ENCODE results near the gene GGNBP2. TPM values are rescaled to one million over a fixed set of nuclear protein-coding genes. Genes with fewer than 3 reads are reported as not detected.

GGNBP2 gene
- total and polyA plus RNA-seq, 8 donors = 15.8 to 161 (median 39.5) TPM

DNA sequence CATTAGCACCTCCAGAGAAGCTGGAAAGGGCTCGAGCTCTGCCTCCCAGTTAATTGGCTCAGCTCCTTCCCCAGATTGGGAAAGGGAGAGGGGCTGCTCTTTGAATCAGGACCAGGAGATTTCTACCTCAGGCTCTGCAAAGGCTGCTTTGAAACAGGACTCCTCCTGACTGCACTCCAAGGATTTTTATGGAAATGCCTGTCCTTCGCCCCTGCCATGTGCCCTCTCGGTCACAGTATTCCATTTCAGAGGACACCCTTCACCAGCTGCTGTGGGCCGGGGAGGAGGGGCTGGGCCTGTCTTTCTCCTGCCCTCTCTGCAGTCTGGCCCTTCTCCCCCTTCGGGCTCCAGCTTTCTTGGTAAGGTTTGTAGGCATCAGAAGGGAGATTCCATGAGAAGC lies 70.2 kb downstream of the GGNBP2 start:
- no peaks in the 10 kb centered on the region for H3K36me3 ChIP-seq
- no peak overlapping the region for H3K27ac ChIP-seq
- peaks cover 0 to 60% (median 0%) of the 10 kb centered on the region in 3 donors for H3K27me3 ChIP-seq
- no peak for DNase-seq
- no peaks in the 10 kb centered on the region for H3K9me3 ChIP-seq
- no peaks in the 10 kb centered on the region for H3K4me1 ChIP-seq
- intact Hi-C loops (cut with DNase I; ENCODE audit: low total_unique reads) = loop anchor here (10.0 kb wide), 1 partner anchor 340 kb away; no protein-coding TSS in a partner anchor
- TF ChIP-seq EP300 (IDR thresholded peaks at IDR 0.05) (no peak), POLR2A (IDR thresholded peaks at IDR 0.05) (no peak), POLR2AphosphoS5 (IDR thresholded peaks at IDR 0.05) (no peak)
- TF ChIP-seq, protein P1, sequence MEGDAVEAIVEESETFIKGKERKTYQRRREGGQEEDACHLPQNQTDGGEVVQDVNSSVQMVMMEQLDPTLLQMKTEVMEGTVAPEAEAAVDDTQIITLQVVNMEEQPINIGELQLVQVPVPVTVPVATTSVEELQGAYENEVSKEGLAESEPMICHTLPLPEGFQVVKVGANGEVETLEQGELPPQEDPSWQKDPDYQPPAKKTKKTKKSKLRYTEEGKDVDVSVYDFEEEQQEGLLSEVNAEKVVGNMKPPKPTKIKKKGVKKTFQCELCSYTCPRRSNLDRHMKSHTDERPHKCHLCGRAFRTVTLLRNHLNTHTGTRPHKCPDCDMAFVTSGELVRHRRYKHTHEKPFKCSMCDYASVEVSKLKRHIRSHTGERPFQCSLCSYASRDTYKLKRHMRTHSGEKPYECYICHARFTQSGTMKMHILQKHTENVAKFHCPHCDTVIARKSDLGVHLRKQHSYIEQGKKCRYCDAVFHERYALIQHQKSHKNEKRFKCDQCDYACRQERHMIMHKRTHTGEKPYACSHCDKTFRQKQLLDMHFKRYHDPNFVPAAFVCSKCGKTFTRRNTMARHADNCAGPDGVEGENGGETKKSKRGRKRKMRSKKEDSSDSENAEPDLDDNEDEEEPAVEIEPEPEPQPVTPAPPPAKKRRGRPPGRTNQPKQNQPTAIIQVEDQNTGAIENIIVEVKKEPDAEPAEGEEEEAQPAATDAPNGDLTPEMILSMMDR (IDR thresholded peaks at IDR 0.05) = no peak
- no peak overlapping the region for H3K4me3 ChIP-seq
- 29 to 48% (median 35%) methylated on average over 5 of the region's 5 CpGs for WGBS, 5 donors

GRCh38 chr17:36616061-36617029 lies 71.6 kb downstream of the GGNBP2 start:
- 77 to 90% (median 84%) methylated on average over 10 to 16 of the region's 16 CpGs for WGBS, 5 donors
- Histone ChIP-seq H3K27me3 (peaks cover 0 to 65% (median 0%) of the 10 kb centered on the region in 3 donors), H3K27ac (no peak overlapping the region), H3K9me3 (no peaks in the 10 kb centered on the region), H3K4me1 (no peaks in the 10 kb centered on the region), H3K4me3 (no peak overlapping the region), H3K36me3 (no peaks in the 10 kb centered on the region)
- no peak for DNase-seq
- TF ChIP-seq EP300 (IDR thresholded peaks at IDR 0.05) (no peak), POLR2A (IDR thresholded peaks at IDR 0.05) (no peak), POLR2AphosphoS5 (IDR thresholded peaks at IDR 0.05) (no peak)
- TF ChIP-seq, protein P1 (IDR thresholded peaks at IDR 0.05) = no peak
- intact Hi-C loops (cut with DNase I; ENCODE audit: low total_unique reads) = loop anchor here (10.0 kb wide), 1 partner anchor 338 kb away; no protein-coding TSS in a partner anchor

DNA sequence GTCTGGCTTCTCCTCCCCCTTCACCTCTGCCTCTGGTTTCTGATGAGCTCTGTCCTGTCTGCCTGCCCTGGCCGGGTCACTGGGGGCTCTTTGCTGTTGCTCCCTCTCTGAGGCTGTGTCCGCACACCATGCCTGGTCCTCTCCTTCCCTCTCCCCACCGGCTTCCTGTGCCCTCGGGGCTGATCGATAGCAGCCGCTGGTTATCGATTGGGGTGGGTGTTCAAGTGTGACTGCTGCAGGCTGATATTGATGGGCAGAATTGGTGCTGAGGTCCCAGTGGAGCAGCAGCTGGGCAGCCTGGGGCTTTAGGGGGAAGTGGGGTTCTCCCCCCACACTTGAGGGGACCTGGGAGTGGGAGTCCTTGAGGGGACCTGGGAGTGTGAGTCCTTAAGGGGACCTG lies 73.1 kb downstream of the GGNBP2 start:
- Histone ChIP-seq H3K9me3 (no peaks in the 10 kb centered on the region), H3K4me1 (no peaks in the 10 kb centered on the region), H3K27ac (no peak overlapping the region), H3K4me3 (no peak overlapping the region), H3K27me3 (peaks cover 0 to 64% (median 0%) of the 10 kb centered on the region in 3 donors), H3K36me3 (no peaks in the 10 kb centered on the region)
- TF ChIP-seq POLR2A (IDR thresholded peaks at IDR 0.05) = no peak
- TF ChIP-seq POLR2AphosphoS5 (IDR thresholded peaks at IDR 0.05) = no peak
- TF ChIP-seq, protein P1 (IDR thresholded peaks at IDR 0.05) = no peak
- TF ChIP-seq EP300 (IDR thresholded peaks at IDR 0.05) = no peak
- intact Hi-C loops (cut with DNase I; ENCODE audit: low total_unique reads) = loop anchor here (10.0 kb wide), 1 partner anchor 337 kb away; no protein-coding TSS in a partner anchor
- DNase-seq = no peak
- WGBS, 5 donors = 78 to 89% (median 82%) methylated on average over 7 of the region's 7 CpGs

DNA sequence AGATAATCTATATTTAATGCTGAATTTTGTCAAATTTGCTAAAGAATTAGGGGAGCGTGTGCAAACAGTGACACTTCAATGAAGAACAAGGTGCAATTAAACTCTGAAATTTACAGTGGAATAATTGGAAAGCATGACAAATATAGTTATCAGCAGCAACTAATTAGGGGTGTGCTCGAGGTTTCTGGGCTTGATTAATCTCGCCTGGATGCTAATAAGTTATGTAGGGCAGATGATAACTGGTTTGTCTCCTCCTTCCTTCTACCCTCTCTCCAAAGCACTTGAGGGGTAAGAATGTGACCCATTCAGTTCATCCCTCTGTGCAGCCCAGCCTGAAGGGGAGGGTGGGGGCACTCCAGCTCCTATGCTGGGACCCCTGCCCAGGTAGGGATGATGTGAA lies 78.6 kb downstream of the GGNBP2 start:
- intact Hi-C loops (cut with DNase I; ENCODE audit: low total_unique reads) = no loop called here
- H3K27me3 ChIP-seq = peaks cover 0 to 20% (median 0%) of the 10 kb centered on the region in 3 donors
- no peaks in the 10 kb centered on the region for H3K9me3 ChIP-seq
- no peak for DNase-seq
- H3K4me1 ChIP-seq = peaks cover 0 to 5% (median 0%) of the 10 kb centered on the region in 4 donors
- no peaks in the 10 kb centered on the region for H3K36me3 ChIP-seq
- H3K27ac ChIP-seq = no peak overlapping the region
- no peak overlapping the region for H3K4me3 ChIP-seq
- 53 to 75% (median 66%) methylated on average over 3 of the region's 3 CpGs for WGBS, 5 donors
- TF ChIP-seq POLR2A (IDR thresholded peaks at IDR 0.05) (no peak), EP300 (IDR thresholded peaks at IDR 0.05) (no peak), POLR2AphosphoS5 (IDR thresholded peaks at IDR 0.05) (no peak)
- TF ChIP-seq, protein P1 (IDR thresholded peaks at IDR 0.05) = no peak

Measured in stomach (tissue), 9 donors.